Measurements from ENCODE around the gene KCTD15.
"Not testable (repeated sequence)": the region's sequence is repeated elsewhere in the genome, so short reads cannot be mapped to it uniquely, and the experiment has no call there.

The KCTD15 gene

GRCh38 chr19:33815380-33816340 is 19.0 kb downstream of the KCTD15 start:
- ATAC-seq = no peak

GRCh38 chr19:33818411-33818810 is 21.7 kb downstream of the KCTD15 start:
- ATAC-seq = no peak

GRCh38 chr19:33819078-33819477 is 22.4 kb downstream of the KCTD15 start:
- ATAC-seq = not testable (repeated sequence)

- no peak for ATAC-seq
Observed at GRCh38 chr19:33819506-33819879, 22.8 kb downstream of the KCTD15 start.

- peak; percentile 68 to 71 for ATAC-seq
Observed at GRCh38 chr19:33819880-33820781, 23.5 kb downstream of the KCTD15 start.

- no peak for ATAC-seq
Observed at GRCh38 chr19:33821871-33822270, 25.2 kb downstream of the KCTD15 start.

- no peak for ATAC-seq
Observed at GRCh38 chr19:33823341-33823740, 26.7 kb downstream of the KCTD15 start.

- no peak for ATAC-seq
Observed at GRCh38 chr19:33825556-33825955, 28.9 kb downstream of the KCTD15 start.

- ATAC-seq = no peak
Observed at GRCh38 chr19:33826521-33826920, 29.9 kb downstream of the KCTD15 start.

- ATAC-seq = no peak
Observed at GRCh38 chr19:33828266-33829075, 31.8 kb downstream of the KCTD15 start.

- ATAC-seq = no peak
Observed at GRCh38 chr19:33830264-33830663, 33.6 kb downstream of the KCTD15 start.

GRCh38 chr19:33831825-33832224 is 35.2 kb downstream of the KCTD15 start:
- ATAC-seq = no peak

GRCh38 chr19:33832633-33833032 is 36.0 kb downstream of the KCTD15 start:
- no peak for ATAC-seq

- ATAC-seq = no peak
Observed at GRCh38 chr19:33840382-33840781, 43.7 kb downstream of the KCTD15 start.

GRCh38 chr19:33840783-33841182 is 44.1 kb downstream of the KCTD15 start:
- ATAC-seq = no peak

- ATAC-seq = no peak
Observed at GRCh38 chr19:33841685-33842084, 45.0 kb downstream of the KCTD15 start.

GRCh38 chr19:33844478-33844877 is 47.8 kb downstream of the KCTD15 start:
- no peak for ATAC-seq

GRCh38 chr19:33845498-33845897 is 48.8 kb downstream of the KCTD15 start:
- no peak for ATAC-seq

- ATAC-seq = no peak
Observed at GRCh38 chr19:33849551-33850147, 53.0 kb downstream of the KCTD15 start.

GRCh38 chr19:33859016-33859415 is 62.3 kb downstream of the KCTD15 start:
- no peak for ATAC-seq

- ATAC-seq = no peak
Observed at GRCh38 chr19:33860312-33861090, 63.8 kb downstream of the KCTD15 start.

All from activated CD4-positive, CD25-positive, alpha-beta regulatory T cell treated with anti-CD3 and anti-CD28 coated beads, Interleukin-2, amount 50 U/mL, for 24 hours (primary cell).